Psoas muscle (tissue), 8 donors: ENCODE measurements around the gene SLITRK5. TPM values are rescaled to one million over a fixed set of nuclear protein-coding genes. Genes with fewer than 3 reads are reported as not detected.

ENCODE experiments used
- ATAC-seq, 4 donors: fragments of 200-7000 bp; cut with Tn5 transposase; one replicate each; pipeline ENCODE4 v1.9.1; 2020; ENCODE audit warnings: moderate library complexity in 3 of 4, mild to moderate bottlenecking in 2 of 4
- DNase-seq, 2 donors: peaks; one replicate each; pipeline ENCODE4 v3.0.0-alpha.2; 2020
- H3K27ac ChIP-seq: fragments of 200-600 bp; one replicate; pipeline ENCODE4 v1.8.0; 2022
- H3K27me3 ChIP-seq, 3 donors: fragments of 200-600 bp in 1 of 3; one replicate each; pipeline versions ENCODE4 v1.6.1 to v1.8.0; 2013 to 2022; ENCODE audit warnings: low read length in 2 of 3, mild to moderate bottlenecking in 2 of 3, moderate library complexity in 1 of 3; ENCODE audit not compliant: insufficient read depth in 3 of 3
- H3K36me3 ChIP-seq, 2 donors: fragments of 200-600 bp in 1 of 2; one replicate each; pipeline versions ENCODE4 v1.6.1 to v1.8.0; 2013 to 2022; ENCODE audit warnings: low read depth in 1 of 2, mild to moderate bottlenecking in 1 of 2, moderate library complexity in 1 of 2; ENCODE audit not compliant: insufficient read depth in 1 of 2
- H3K4me1 ChIP-seq: fragments of 200-600 bp; one replicate; pipeline ENCODE4 v1.8.0; 2022
- H3K4me3 ChIP-seq: fragments of 200-600 bp; one replicate; pipeline ENCODE4 v1.8.0; 2022; ENCODE audit warnings: mild to moderate bottlenecking
- H3K9me3 ChIP-seq: fragments of 200-600 bp; one replicate; pipeline ENCODE4 v1.8.0; 2022
- CTCF ChIP-seq: fragments of 200-600 bp; IDR thresholded peaks from one replicate; pipeline ENCODE4 v1.8.0; 2022; ENCODE audit warnings: antibody characterized with exemption
- WGBS, 3 donors: extraction: QIAGEN DNeasy Blood & Tissue Kit; methylation state at CpG; one replicate each; pipeline versions ENCODE4 v1.1.6 to v1.1.7; 2013; 5-methylcytosine and 5-hydroxymethylcytosine counted together
- intact Hi-C, 2 donors: fragments of 100-400 bp; cut with DNase I; formaldehyde crosslinking; loops; one replicate each; pipeline versions ENCODE4 v1.11.0 to v1.14.2; 2022
- polyA plus RNA-seq, 3 donors: library from polyadenylated mRNA; stranded (reverse); fragments of 200-250 nt; gene quantifications; one replicate each; pipeline ENCODE4 v1.2.3, GENCODE V29; 2013
- total RNA-seq, 4 donors: library from RNA; stranded (reverse); fragmentation: NEBNext Ultra II Directional in 2 of 4; extraction: Animal tissue kit (Norgen Biotek cat#: 25700) in 2 of 4; gene quantifications; one replicate each; pipeline versions ENCODE4 v1.2.1 to v1.2.4, GENCODE V29; 2021 to 2023
- donor health status: healthy with polysubstance abuse.
- donor health status: DM: no; HTN: no; CAD: no; lungs with moderate emphysema.
- donor health status: Bipolar disorder and iron deficiency.
- donor health status: healthy.
- donor health status: DM: yes; HTN: yes; CAD: no.
- donor health status: DM: no; HTN: no; CAD: no.
- donor health status: DM: no; HTN: no; CAD: no.
- donor health status: DM: yes; HTN: yes; CAD: no.

Gene SLITRK5
- total and polyA plus RNA-seq, 7 donors, result 0.01 to 0.11 (median 0.02) TPM; not detected in 1

DNA sequence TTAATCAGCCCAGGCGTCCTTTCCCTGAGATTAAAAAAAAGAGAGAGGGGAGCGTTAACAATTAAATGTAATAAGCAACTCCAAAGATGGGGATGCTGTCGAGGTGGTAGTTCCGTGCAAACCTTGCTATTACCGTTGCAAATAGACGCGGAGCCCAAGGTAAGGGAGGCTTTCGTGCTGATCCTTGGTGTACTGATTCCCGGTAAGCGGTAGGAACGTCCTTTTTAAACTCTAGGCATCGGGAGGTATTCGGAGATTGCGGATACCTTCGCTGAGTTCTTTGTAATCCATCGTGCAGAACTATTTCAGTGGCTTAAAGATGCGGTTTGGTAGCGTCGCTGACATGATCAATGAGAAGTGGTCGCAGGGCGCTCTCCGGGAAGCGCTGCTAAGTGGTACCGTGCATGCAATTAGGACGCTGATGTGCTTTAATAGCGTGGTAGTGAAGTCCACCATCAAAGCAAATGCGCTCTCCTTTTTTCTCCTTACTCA, 3.1 kb downstream of the SLITRK5 start:
- Histone ChIP-seq H3K27me3 (peaks cover 0 to 63% (median 26%) of the 10 kb centered on the region in 3 donors), H3K27ac (no peak overlapping the region), H3K4me1 (peaks cover 5% of the 10 kb centered on the region), H3K36me3 (no peaks in the 10 kb centered on the region), H3K9me3 (no peaks in the 10 kb centered on the region), H3K4me3 (no peak overlapping the region)
- intact Hi-C loops, result no loop called here
- ATAC-seq, result no peak
- 6 to 11% (median 8%) methylated on average over 27 of the region's 27 CpGs for WGBS, 3 donors
- TF ChIP-seq CTCF, result no peak
- no peak for DNase-seq

DNA sequence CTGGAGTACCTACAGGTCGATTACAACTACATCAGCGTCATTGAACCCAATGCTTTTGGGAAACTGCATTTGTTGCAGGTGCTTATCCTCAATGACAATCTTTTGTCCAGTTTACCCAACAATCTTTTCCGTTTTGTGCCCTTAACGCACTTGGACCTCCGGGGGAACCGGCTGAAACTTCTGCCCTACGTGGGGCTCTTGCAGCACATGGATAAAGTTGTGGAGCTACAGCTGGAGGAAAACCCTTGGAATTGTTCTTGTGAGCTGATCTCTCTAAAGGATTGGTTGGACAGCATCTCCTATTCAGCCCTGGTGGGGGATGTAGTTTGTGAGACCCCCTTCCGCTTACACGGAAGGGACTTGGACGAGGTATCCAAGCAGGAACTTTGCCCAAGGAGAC, 4.7 kb downstream of the SLITRK5 start:
- intact Hi-C loops, result no loop called here
- H3K27me3 ChIP-seq, result peaks cover 0 to 58% (median 26%) of the 10 kb centered on the region in 3 donors

GRCh38 chr13:87676254-87677042, 5.3 kb downstream of the SLITRK5 start:
- Histone ChIP-seq H3K27me3 (peaks cover 0 to 54% (median 26%) of the 10 kb centered on the region in 3 donors), H3K9me3 (no peaks in the 10 kb centered on the region), H3K27ac (no peak overlapping the region), H3K36me3 (no peaks in the 10 kb centered on the region), H3K4me3 (no peak overlapping the region), H3K4me1 (peaks cover 5% of the 10 kb centered on the region)
- TF ChIP-seq CTCF, result no peak
- 82 to 89% (median 85%) methylated on average over 33 of the region's 33 CpGs for WGBS, 3 donors
- intact Hi-C loops, result no loop called here
- no peak for DNase-seq
- no peak for ATAC-seq

More for the DNA sequence above, 4.7 kb downstream of the SLITRK5 start:
- ATAC-seq (no peak), DNase-seq (no peak)
- Histone ChIP-seq H3K27ac (no peak overlapping the region), H3K4me1 (peaks cover 5% of the 10 kb centered on the region), H3K4me3 (no peak overlapping the region), H3K9me3 (no peaks in the 10 kb centered on the region), H3K36me3 (no peaks in the 10 kb centered on the region)
- 80 to 85% (median 85%) methylated on average over 10 of the region's 10 CpGs for WGBS, 3 donors
- TF ChIP-seq CTCF, result no peak

DNA sequence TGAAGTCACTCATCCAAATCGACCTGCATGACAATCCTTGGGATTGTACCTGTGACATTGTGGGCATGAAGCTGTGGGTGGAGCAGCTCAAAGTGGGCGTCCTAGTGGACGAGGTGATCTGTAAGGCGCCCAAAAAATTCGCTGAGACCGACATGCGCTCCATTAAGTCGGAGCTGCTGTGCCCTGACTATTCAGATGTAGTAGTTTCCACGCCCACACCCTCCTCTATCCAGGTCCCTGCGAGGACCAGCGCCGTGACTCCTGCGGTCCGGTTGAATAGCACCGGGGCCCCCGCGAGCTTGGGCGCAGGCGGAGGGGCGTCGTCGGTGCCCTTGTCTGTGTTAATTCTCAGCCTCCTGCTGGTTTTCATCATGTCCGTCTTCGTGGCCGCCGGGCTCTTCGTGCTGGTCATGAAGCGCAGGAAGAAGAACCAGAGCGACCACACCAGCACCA, 5.9 kb downstream of the SLITRK5 start:
- Histone ChIP-seq H3K27me3 (peaks cover 0 to 48% (median 23%) of the 10 kb centered on the region in 3 donors), H3K9me3 (no peaks in the 10 kb centered on the region), H3K27ac (no peak overlapping the region), H3K36me3 (no peaks in the 10 kb centered on the region), H3K4me3 (peak overlapping the region; percentile 53), H3K4me1 (peaks cover 2% of the 10 kb centered on the region)
- intact Hi-C loops, result no loop called here
- no peak for TF ChIP-seq CTCF
- DNase-seq (no peak), ATAC-seq (no peak)
- 60 to 67% (median 64%) methylated on average over 29 of the region's 29 CpGs for WGBS, 3 donors
